GM06990 (cell line): ENCODE results near the gene KLHDC8B.

Source experiments
- DNase-seq: peaks from one replicate; pipeline ENCODE4 v3.0.0-alpha.2; 2011; ENCODE audit not compliant: insufficient read length; ENCODE audit errors: extremely low read depth
- H3K27me3 ChIP-seq: replicated peaks from 2 replicates; pipeline ENCODE4 v1.6.0; 2011; ENCODE audit warnings: low read length; ENCODE audit not compliant: control insufficient read depth, insufficient read depth
- H3K36me3 ChIP-seq: 2 replicates; pipeline ENCODE4 v1.5.1; 2011; ENCODE audit warnings: low read length; ENCODE audit not compliant: control insufficient read depth, insufficient read depth
- H3K4me3 ChIP-seq: replicated peaks from 2 replicates; pipeline ENCODE4 v1.5.1; 2011; ENCODE audit warnings: low read depth, mild to moderate bottlenecking, control low read depth, low read length
- CTCF ChIP-seq: IDR thresholded peaks from 2 replicates; pipeline ENCODE4 v1.5.1; 2011; ENCODE audit warnings: low read length, control low read depth, mild to moderate bottlenecking, inconsistent platforms; ENCODE audit not compliant: insufficient read depth, poor library complexity, severe bottlenecking

The KLHDC8B gene

GRCh38 chr3:49133226-49133951 lies 38.0 kb upstream of the KLHDC8B start:
- no peaks in the 10 kb centered on the region for H3K36me3 ChIP-seq
- DNase-seq, result no peak
- no peaks in the 10 kb centered on the region for H3K27me3 ChIP-seq
- no peak for TF ChIP-seq CTCF
- H3K4me3 ChIP-seq, result no peak overlapping the region

GRCh38 chr3:49134471-49135265 lies 36.7 kb upstream of the KLHDC8B start:
- Histone ChIP-seq H3K36me3 (no peaks in the 10 kb centered on the region), H3K4me3 (no peak overlapping the region), H3K27me3 (no peaks in the 10 kb centered on the region)
- TF ChIP-seq CTCF, result no peak
- DNase-seq, result no peak

DNA sequence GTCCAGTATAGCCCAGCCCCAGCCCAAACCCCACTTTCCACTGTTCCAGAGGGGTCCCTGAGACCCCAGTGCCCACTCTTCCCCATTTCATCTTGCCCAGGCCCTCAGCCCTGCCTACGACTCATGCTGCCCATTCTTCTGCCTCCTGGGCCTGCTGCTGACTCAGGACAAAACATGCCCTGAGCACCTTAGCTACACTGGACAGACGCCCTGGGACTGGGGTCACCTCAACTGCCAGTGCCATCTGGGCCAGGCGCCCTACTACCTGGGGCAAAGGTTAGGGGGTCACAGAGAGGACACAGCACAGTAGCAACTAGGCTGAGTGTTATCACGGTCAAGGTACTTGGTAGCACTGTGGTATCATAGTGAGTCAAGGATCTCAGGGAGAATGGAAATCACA lies 35.9 kb upstream of the KLHDC8B start:
- no peaks in the 10 kb centered on the region for H3K27me3 ChIP-seq
- no peak overlapping the region for H3K4me3 ChIP-seq
- DNase-seq, result no peak
- H3K36me3 ChIP-seq, result no peaks in the 10 kb centered on the region
- TF ChIP-seq CTCF, result no peak

GRCh38 chr3:49140080-49140479 lies 31.3 kb upstream of the KLHDC8B start:
- Histone ChIP-seq H3K4me3 (no peak overlapping the region), H3K27me3 (no peaks in the 10 kb centered on the region), H3K36me3 (no peaks in the 10 kb centered on the region)
- DNase-seq, result no peak
- no peak for TF ChIP-seq CTCF

DNA sequence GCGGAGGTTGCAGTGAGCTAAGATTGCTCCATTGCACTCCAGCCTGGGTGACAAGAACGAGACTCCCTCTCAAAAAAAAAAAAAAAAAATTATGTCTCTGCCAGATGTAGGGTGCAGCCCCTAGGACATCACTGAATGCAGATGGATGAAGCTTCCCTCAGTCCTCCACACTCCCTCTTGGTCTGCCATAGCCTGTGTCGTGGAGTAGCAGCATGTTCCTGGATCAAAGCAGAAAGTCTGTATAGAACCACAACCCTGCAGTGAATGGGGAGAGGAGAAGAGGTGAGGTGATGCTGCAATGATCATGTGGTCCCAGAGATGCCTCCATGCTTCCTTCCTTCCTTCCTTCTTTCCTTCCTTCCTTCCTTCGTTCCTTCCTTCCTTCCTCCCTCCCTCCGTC lies 23.2 kb upstream of the KLHDC8B start:
- Histone ChIP-seq H3K4me3 (no peak overlapping the region), H3K36me3 (no peaks in the 10 kb centered on the region), H3K27me3 (no peaks in the 10 kb centered on the region)
- no peak for DNase-seq
- TF ChIP-seq CTCF, result no peak
